ENCODE data around the gene MED6. TPM values are rescaled to one million over a fixed set of nuclear protein-coding genes. Genes with fewer than 3 reads are reported as not detected.
A peak's percentile ranks its signal among the peaks of the same experiment; 100 is the strongest.

Gene MED6
- total RNA-seq, 4 donors from 2014 or later: 19.5 to 21.7 (median 20.5) TPM

DNA sequence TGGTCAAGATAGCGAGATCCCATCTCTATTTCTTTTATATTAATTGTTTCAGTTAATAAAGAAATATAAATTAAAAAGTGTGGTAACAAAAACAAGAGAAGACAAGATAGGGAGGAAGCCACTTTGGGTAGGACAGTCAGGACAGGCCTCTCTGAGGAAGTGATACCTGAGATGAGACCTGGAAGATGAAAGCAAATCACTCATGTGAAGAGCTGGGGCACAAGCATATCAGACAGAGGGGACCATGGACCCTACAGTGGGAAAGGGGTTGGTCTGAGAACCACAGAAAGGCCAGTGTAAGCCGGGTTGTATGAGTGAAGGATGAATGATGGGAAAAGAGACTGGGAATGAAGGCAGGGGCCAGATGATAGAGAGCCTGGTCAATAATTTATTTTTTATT, 1.8 kb upstream of the MED6 start:
- intact Hi-C loops (cut with DNase I): loop anchor here (5.0 kb wide), 1 partner anchor 220 kb away; no protein-coding TSS in a partner anchor
- 90% methylated on average over 2 of the region's 2 CpGs for WGBS

DNA sequence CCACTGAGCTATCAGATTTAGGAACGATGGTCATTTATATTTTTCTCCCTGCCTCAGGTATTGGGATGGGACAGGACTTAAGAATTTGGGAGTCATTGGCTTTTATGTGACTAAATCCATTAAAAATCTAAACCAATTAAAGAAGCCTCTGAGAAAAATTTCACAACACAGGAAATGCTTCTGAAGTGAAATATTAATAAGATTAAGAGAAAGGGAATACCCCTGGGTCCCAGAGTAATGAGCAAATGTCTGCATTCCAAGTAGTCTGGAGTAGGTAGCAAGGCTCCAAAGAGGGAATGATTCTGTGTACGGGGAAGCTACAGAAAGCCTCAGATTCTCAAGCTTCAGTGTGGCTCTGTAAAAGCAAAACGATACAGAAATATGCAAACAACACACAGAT, 707 bp upstream of the MED6 start:
- intact Hi-C loops (cut with DNase I): loop anchor here (5.0 kb wide), 1 partner anchor 221 kb away; no protein-coding TSS in a partner anchor
- no peaks in the 10 kb centered on the region for H3K9me3 ChIP-seq
- H3K27me3 ChIP-seq: peaks cover 0 to 5% (median 0%) of the 10 kb centered on the region in 4 donors
- 39% methylated on average over 3 of the region's 3 CpGs for WGBS
- H3K4me1 ChIP-seq: peaks cover 15 to 21% (median 18%) of the 10 kb centered on the region in 4 donors
- peak overlapping the region; percentile 62 to 97 (median 75) for H3K4me3 ChIP-seq
- no peak for TF ChIP-seq POLR2AphosphoS5 (IDR thresholded peaks at IDR 0.05)
- no peak for TF ChIP-seq POLR2A (IDR thresholded peaks at IDR 0.05; ENCODE audit: low read depth)
- TF ChIP-seq, protein P1, sequence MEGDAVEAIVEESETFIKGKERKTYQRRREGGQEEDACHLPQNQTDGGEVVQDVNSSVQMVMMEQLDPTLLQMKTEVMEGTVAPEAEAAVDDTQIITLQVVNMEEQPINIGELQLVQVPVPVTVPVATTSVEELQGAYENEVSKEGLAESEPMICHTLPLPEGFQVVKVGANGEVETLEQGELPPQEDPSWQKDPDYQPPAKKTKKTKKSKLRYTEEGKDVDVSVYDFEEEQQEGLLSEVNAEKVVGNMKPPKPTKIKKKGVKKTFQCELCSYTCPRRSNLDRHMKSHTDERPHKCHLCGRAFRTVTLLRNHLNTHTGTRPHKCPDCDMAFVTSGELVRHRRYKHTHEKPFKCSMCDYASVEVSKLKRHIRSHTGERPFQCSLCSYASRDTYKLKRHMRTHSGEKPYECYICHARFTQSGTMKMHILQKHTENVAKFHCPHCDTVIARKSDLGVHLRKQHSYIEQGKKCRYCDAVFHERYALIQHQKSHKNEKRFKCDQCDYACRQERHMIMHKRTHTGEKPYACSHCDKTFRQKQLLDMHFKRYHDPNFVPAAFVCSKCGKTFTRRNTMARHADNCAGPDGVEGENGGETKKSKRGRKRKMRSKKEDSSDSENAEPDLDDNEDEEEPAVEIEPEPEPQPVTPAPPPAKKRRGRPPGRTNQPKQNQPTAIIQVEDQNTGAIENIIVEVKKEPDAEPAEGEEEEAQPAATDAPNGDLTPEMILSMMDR (IDR thresholded peaks at IDR 0.05): no peak
- TF ChIP-seq EP300 (IDR thresholded peaks at IDR 0.05): no peak
- peaks cover 2 to 5% (median 3%) of the 10 kb centered on the region in 4 donors for H3K36me3 ChIP-seq
- DNase-seq (ENCODE audit: extremely low spot score): no peak
- peak overlapping the region; percentile 67 to 80 (median 74) for H3K27ac ChIP-seq (replicated peaks in 1 of 4)

More for the DNA sequence above, 1.8 kb upstream of the MED6 start:
- H3K36me3 ChIP-seq: no peaks in the 10 kb centered on the region
- no peaks in the 10 kb centered on the region for H3K9me3 ChIP-seq
- peaks cover 15 to 21% (median 18%) of the 10 kb centered on the region in 4 donors for H3K4me1 ChIP-seq
- DNase-seq (ENCODE audit: extremely low spot score): no peak
- H3K27me3 ChIP-seq: peaks cover 0 to 12% (median 0%) of the 10 kb centered on the region in 4 donors
- no peak overlapping the region for H3K27ac ChIP-seq (replicated peaks in 1 of 4)
- no peak overlapping the region for H3K4me3 ChIP-seq
- no peak for TF ChIP-seq POLR2A (IDR thresholded peaks at IDR 0.05; ENCODE audit: low read depth)

DNA sequence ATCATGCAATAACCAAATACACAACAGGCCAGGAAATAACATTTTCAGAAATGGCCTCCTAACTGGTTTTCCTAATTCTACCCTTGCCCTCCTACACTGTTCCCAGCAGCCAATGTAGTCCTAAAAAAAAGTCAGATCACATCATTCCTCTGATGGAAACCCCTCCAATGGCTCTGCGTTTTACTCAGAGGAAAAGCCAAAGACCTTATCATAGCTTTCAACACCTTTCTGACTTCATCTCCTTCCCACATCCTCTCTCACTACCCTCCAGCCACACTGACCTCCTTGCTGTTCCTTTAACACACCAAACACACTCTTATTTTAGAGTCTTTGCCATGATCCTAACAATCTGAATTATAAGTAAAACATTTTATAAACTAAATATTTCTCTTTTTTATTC, 1.1 kb downstream of the MED6 start:
- Histone ChIP-seq H3K4me3 (peak overlapping the region; percentile 62 to 97 (median 75)), H3K4me1 (peaks cover 15 to 21% (median 18%) of the 10 kb centered on the region in 4 donors), H3K27ac (replicated peaks in 1 of 4) (no peak overlapping the region), H3K9me3 (no peaks in the 10 kb centered on the region), H3K36me3 (peaks cover 12 to 23% (median 21%) of the 10 kb centered on the region in 4 donors), H3K27me3 (no peaks in the 10 kb centered on the region)
- TF ChIP-seq POLR2A (IDR thresholded peaks at IDR 0.05; ENCODE audit: low read depth) (no peak), POLR2AphosphoS5 (IDR thresholded peaks at IDR 0.05) (no peak), EP300 (IDR thresholded peaks at IDR 0.05) (no peak)
- TF ChIP-seq, protein P1 (IDR thresholded peaks at IDR 0.05): no peak
- intact Hi-C loops (cut with DNase I): no loop called here
- no peak for DNase-seq (ENCODE audit: extremely low spot score)
- 59% methylated on average over 1 of the region's 1 CpG for WGBS

DNA sequence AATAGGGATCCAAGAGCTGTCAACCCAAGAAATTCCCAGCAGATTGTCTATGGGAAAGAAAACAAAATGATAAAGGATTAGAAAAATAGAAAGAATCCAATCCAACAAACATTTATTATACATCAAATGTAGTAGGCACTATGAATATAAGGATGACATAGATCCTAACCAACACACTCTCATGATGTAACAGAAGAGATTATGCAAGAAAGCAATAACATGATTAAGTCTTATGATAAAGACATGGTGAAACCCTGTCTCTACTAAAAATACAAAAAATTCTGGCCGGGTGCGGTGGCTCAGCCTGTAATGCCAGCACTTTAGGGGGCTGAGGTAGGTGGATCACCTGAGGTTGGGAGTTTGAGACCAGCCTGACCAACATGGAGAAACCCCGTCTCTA, 2.7 kb downstream of the MED6 start:
- 84% methylated on average over 3 of the region's 3 CpGs for WGBS
- no peaks in the 10 kb centered on the region for H3K9me3 ChIP-seq
- intact Hi-C loops (cut with DNase I): no loop called here
- no peak for TF ChIP-seq POLR2A (IDR thresholded peaks at IDR 0.05; ENCODE audit: low read depth)
- TF ChIP-seq, protein P1 (IDR thresholded peaks at IDR 0.05): no peak
- TF ChIP-seq POLR2AphosphoS5 (IDR thresholded peaks at IDR 0.05): no peak
- no peak for TF ChIP-seq EP300 (IDR thresholded peaks at IDR 0.05)
- DNase-seq (ENCODE audit: extremely low spot score): no peak
- H3K27me3 ChIP-seq: no peaks in the 10 kb centered on the region
- no peak overlapping the region for H3K27ac ChIP-seq (replicated peaks in 1 of 4)
- no peak overlapping the region for H3K4me3 ChIP-seq
- H3K36me3 ChIP-seq: peaks cover 29 to 39% (median 37%) of the 10 kb centered on the region in 4 donors
- H3K4me1 ChIP-seq: peaks cover 15 to 21% (median 18%) of the 10 kb centered on the region in 4 donors

DNA sequence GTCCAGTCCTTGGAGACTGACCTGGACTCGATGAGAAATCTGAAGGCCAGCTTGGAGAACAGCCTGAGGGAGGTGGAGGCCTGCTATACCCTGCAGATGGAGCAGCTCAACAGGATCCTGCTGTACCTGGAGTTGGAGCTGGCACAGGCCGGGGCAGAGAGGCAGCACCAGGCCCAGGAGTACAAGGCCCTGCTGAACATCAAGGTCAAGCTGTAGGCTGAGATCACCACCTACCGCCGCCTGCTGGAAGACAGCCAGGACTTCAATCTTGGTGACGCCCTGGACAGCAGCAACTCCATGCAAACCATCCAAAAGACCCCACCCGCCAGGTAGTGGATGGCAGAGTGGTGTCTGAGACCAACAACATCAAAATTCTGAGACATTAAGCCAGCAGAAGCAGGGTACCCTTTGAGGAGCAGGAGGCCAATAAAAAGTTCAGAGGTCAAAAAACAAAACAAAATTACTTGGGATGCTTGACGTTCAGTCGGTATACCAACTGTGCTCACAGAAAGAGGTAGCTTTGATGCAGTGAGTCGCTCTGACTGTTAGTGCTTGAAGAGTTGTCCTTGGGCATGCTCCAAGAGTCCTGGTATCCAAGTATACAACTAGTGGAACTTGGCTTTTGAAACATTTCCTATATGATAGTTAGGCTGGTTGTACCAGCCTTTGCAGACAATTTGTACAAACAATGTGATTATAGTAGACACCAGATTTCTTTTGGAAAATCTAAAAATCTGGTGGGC, 4.8 kb downstream of the MED6 start:
- 84% methylated on average over 9 of the region's 9 CpGs for WGBS
- Histone ChIP-seq H3K27ac (replicated peaks in 1 of 4) (no peak overlapping the region), H3K9me3 (no peaks in the 10 kb centered on the region), H3K4me3 (no peak overlapping the region), H3K4me1 (peaks cover 14 to 17% (median 15%) of the 10 kb centered on the region in 4 donors), H3K27me3 (no peaks in the 10 kb centered on the region), H3K36me3 (peaks cover 41 to 59% (median 56%) of the 10 kb centered on the region in 4 donors)
- no peak for DNase-seq (ENCODE audit: extremely low spot score)
- no peak for TF ChIP-seq POLR2A (IDR thresholded peaks at IDR 0.05; ENCODE audit: low read depth)
- TF ChIP-seq, protein P1 (IDR thresholded peaks at IDR 0.05): no peak
- intact Hi-C loops (cut with DNase I): no loop called here

Data from esophagus muscularis mucosa (tissue), 4 donors.